DOHH2 (cell line): ENCODE measurements around the gene S100PBP.

ENCODE experiments used
- CTCF ChIP-seq: fragments of 200-600 bp; sonication (generic); IDR thresholded peaks from one replicate; pipeline ENCODE4 v1.5.1; 2014; ENCODE audit warnings: antibody characterized with exemption, mild to moderate bottlenecking, low read depth, low read length; ENCODE audit not compliant: poor library complexity, severe bottlenecking
- EZH2phosphoT487 ChIP-seq: fragments of 200-600 bp; sonication (generic); IDR thresholded peaks from 2 replicates; pipeline ENCODE4 v1.6.1; 2017; ENCODE audit warnings: borderline replicate concordance, mild to moderate bottlenecking, antibody characterized with exemption, low read length, moderate library complexity, mixed read lengths

- no peak for TF ChIP-seq CTCF
- TF ChIP-seq EZH2phosphoT487 = no peak
These were observed 69.5 kb downstream of the S100PBP start for GRCh38 chr1:32886828-32887414.
